KMS-11 (cell line): ENCODE measurements around the gene SPTLC1.
"Not testable (repeated sequence)": the region's sequence is repeated elsewhere in the genome, so short reads cannot be mapped to it uniquely, and the experiment has no call there.

Source experiments
- H2AFZ ChIP-seq: fragments of 200-600 bp; sonication (generic); 2 replicates; pipeline ENCODE4 v1.6.1; 2016; ENCODE audit warnings: antibody characterized with exemption, mixed run types, low read depth
- H3K27ac ChIP-seq: fragments of 200-600 bp; sonication (generic); 2 replicates; pipeline ENCODE4 v1.6.1; 2016; ENCODE audit warnings: mild to moderate bottlenecking, mixed run types
- H3K27me3 ChIP-seq: fragments of 200-600 bp; sonication (generic); 2 replicates; pipeline ENCODE4 v1.6.1; 2017; ENCODE audit warnings: mild to moderate bottlenecking, low read depth, mixed run types, moderate library complexity; ENCODE audit not compliant: insufficient read depth
- H3K36me3 ChIP-seq: fragments of 200-600 bp; sonication (generic); 2 replicates; pipeline ENCODE4 v1.6.1; 2017; ENCODE audit warnings: mild to moderate bottlenecking, mixed run types; ENCODE audit not compliant: insufficient read depth
- H3K4me1 ChIP-seq: fragments of 200-600 bp; sonication (generic); 2 replicates; pipeline ENCODE4 v1.6.1; 2016; ENCODE audit warnings: mild to moderate bottlenecking, low read depth, mixed run types; ENCODE audit not compliant: poor library complexity, severe bottlenecking
- H3K4me2 ChIP-seq: fragments of 200-600 bp; sonication (generic); 2 replicates; pipeline ENCODE4 v1.7.0; 2016; ENCODE audit warnings: mild to moderate bottlenecking, mixed run types
- H3K4me3 ChIP-seq: fragments of 200-600 bp; sonication (generic); IDR thresholded peaks from 2 replicates; pipeline ENCODE4 v1.6.1; 2017; ENCODE audit warnings: low read depth, low read length, mixed read lengths; ENCODE audit not compliant: insufficient read depth
- H3K79me2 ChIP-seq: fragments of 200-600 bp; sonication (generic); 2 replicates; pipeline ENCODE4 v1.6.1; 2016; ENCODE audit warnings: low read depth, mixed run types; ENCODE audit not compliant: insufficient read depth
- H3K9ac ChIP-seq: fragments of 200-600 bp; sonication (generic); 2 replicates; pipeline ENCODE4 v1.6.1; 2016; ENCODE audit warnings: mild to moderate bottlenecking, mixed run types
- H4K20me1 ChIP-seq: fragments of 200-600 bp; sonication (generic); 2 replicates; pipeline ENCODE4 v1.6.1; 2016; ENCODE audit warnings: mild to moderate bottlenecking, mixed run types; ENCODE audit not compliant: insufficient read depth
- TF ChIP-seq, protein P1 (sequence below): fragments of 200-600 bp; sonication (generic); conservative IDR thresholded peaks from 2 replicates; pipeline ENCODE4 v1.6.1; 2017; ENCODE audit warnings: low read depth, mild to moderate bottlenecking, antibody characterized with exemption, low read length, moderate library complexity, mixed read lengths

Gene SPTLC1

DNA sequence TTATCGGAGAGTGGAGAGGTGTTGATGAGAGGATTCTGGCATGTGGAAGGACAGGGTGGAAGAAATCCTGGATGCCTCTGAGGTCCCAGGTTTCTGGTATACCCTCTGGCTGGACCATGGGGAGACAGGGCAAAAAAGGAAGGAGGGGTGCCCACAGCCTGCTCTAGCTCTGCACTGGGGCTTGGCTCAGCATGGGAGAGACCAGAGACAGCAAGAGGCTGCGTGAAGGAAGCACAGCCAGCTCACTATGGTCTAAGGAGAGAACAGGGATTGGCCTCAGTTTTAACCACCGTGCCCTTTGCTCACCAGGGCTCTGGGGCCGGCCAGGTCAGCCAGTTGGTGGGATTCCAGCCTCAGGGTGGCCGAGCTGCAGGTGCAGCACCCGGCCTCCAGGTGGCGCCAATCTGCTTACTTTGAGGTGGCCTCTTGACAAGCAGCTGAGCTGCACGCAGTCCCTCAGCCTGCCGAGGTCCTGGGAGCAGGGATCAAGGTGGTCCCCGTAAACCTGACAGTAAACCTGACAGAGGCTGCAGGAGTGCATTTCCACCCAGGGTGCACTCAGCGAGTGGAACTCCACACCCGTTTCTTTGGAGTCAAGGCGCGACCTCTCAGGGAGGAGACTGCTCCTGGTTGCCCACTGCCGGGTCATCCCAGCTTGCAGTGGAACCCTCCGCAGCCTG is 25.0 kb upstream of the SPTLC1 start:
- TF ChIP-seq, protein P1, sequence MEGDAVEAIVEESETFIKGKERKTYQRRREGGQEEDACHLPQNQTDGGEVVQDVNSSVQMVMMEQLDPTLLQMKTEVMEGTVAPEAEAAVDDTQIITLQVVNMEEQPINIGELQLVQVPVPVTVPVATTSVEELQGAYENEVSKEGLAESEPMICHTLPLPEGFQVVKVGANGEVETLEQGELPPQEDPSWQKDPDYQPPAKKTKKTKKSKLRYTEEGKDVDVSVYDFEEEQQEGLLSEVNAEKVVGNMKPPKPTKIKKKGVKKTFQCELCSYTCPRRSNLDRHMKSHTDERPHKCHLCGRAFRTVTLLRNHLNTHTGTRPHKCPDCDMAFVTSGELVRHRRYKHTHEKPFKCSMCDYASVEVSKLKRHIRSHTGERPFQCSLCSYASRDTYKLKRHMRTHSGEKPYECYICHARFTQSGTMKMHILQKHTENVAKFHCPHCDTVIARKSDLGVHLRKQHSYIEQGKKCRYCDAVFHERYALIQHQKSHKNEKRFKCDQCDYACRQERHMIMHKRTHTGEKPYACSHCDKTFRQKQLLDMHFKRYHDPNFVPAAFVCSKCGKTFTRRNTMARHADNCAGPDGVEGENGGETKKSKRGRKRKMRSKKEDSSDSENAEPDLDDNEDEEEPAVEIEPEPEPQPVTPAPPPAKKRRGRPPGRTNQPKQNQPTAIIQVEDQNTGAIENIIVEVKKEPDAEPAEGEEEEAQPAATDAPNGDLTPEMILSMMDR: peak; percentile 84
- H3K79me2 ChIP-seq: no peaks in the 10 kb centered on the region
- peak overlapping the region; percentile 22; the same call in 1 of the 2 replicates for H2AFZ ChIP-seq
- H3K36me3 ChIP-seq: no peaks in the 10 kb centered on the region
- H3K4me1 ChIP-seq: peaks cover 7% of the 10 kb centered on the region
- no peak overlapping the region for H3K27ac ChIP-seq
- no peak overlapping the region for H3K4me3 ChIP-seq
- H3K4me2 ChIP-seq: peak overlapping the region; percentile 33; the same call in 1 of the 2 replicates
- peaks cover 10% of the 10 kb centered on the region; the same call in 1 of the 2 replicates for H3K27me3 ChIP-seq
- H3K9ac ChIP-seq: no peak overlapping the region
- H4K20me1 ChIP-seq: no peaks in the 10 kb centered on the region

DNA sequence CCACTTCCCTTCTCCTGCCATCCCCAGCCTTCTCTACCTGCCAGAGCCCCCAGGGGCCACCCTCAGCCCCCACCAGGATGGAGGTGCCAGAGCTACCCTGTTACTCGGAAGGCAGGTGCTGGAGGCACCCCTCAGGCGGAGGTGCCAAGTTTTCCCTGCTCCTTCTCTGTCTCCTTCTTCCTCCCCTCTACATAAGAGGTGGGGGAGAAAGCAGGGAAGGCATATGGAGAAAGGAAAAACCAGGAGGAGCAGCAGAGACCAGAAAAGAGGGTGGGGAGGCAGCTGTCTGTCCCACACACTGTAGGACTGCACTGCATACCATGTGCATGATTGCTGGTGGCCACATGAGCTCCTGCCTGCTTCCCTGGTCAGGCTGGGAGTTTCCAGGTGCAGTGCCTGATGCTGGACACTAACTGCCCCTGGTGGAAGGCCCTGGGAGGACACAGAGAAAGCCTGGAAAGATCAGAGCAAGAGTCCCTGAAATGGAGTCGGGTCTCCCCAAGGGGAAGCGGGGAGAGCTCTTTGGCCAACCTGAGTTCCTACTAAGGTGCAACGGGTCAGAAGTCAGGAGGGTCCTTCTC is 23.8 kb upstream of the SPTLC1 start:
- H2AFZ ChIP-seq, H4K20me1 ChIP-seq, H3K4me3 ChIP-seq: not testable (repeated sequence)

DNA sequence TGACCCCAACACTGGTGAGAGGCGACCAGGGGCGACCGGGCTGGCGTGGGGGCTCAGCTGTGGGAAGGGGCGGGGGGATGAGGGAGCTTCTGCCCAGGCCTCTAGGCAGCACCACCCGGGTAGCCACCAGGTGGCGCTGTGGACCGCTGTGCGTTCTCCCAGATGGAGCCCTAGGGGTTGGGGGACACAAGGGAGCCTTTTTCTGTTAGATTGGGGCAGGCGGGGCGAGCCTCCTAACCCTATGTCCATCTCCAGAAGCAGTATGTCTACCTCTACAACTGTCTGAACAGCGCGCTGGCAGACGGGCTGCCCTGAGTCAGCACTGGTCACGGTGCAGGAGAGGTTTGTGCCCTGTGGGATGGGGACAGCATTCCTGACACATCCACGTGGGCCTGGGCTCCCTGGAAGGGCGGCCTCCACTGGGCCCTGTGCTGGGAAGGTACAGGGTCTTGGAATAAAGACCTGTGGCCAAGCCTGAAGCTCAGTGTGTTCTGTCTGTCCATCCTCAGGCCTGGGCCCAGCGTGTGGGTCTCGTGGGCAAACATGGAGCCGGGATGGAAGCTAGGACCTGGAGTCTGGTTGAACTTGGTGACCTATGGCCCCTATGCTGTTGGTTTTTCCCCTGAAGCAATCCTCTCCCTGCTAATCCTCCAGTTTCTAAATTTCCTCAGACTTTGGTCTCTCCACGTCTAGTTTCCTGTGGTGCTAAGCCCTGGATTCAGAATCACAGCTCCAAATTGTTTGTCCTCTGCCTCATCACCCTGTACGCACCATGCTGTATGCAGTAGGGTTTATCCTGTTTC is 23.1 kb upstream of the SPTLC1 start:
- Histone ChIP-seq H4K20me1 (no peaks in the 10 kb centered on the region), H3K4me2 (no peak overlapping the region), H3K27me3 (peaks cover 10% of the 10 kb centered on the region; the same call in 1 of the 2 replicates), H3K27ac (no peak overlapping the region), H3K4me3 (no peak overlapping the region), H3K36me3 (no peaks in the 10 kb centered on the region), H3K79me2 (no peaks in the 10 kb centered on the region), H3K9ac (no peak overlapping the region), H2AFZ (peak overlapping the region; percentile 78), H3K4me1 (peaks cover 7% of the 10 kb centered on the region)
- TF ChIP-seq, protein P1: peak; percentile 91

More for the DNA sequence above, 23.8 kb upstream of the SPTLC1 start:
- H3K79me2 ChIP-seq, H3K4me1 ChIP-seq, H3K27ac ChIP-seq, H3K36me3 ChIP-seq, H3K4me2 ChIP-seq, H3K9ac ChIP-seq, H3K27me3 ChIP-seq: not testable (repeated sequence)

DNA sequence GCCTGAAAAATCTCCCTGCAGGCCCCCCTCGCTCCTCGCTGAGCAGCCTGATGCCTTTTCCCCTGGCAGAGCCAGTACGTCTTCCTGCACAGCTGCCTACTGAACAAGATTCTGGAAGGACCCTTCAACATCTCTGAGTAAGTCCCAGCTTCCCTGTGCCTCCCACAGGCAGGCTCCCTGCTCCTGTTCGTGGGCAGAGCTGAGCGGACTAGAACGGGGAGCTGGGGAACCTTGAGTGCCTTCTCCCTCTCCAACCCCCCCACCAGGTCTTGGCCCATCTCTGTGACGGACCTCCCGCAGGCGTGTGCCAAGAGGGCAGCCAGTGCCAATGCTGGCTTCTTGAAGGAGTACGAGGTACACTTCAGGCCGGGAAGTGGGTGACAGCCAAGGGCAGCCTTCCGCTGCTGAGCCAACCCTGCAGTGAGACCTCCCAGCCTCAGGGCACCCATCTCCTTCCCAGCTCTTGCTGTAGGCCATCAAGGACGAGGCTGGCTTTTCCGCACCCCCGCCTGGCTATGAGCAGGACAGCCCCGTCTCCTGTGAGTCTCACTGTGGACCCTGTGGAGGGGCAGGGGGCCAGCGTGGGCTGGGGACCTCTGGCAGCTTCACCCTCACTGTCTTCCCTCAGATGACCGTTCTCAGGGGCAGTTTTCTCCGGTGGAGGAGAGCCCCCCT is 21.1 kb upstream of the SPTLC1 start:
- Histone ChIP-seq H3K79me2 (no peaks in the 10 kb centered on the region), H3K36me3 (no peaks in the 10 kb centered on the region), H3K4me2 (no peak overlapping the region), H4K20me1 (no peaks in the 10 kb centered on the region), H2AFZ (no peak overlapping the region), H3K9ac (no peak overlapping the region), H3K27me3 (peaks cover 9% of the 10 kb centered on the region; the same call in 1 of the 2 replicates), H3K27ac (no peak overlapping the region), H3K4me3 (no peak overlapping the region), H3K4me1 (peaks cover 7% of the 10 kb centered on the region)
- TF ChIP-seq, protein P1: no peak
